ENCODE results near the gene DYNLT2. TPM values are rescaled to one million over a fixed set of nuclear protein-coding genes. Genes with fewer than 3 reads are reported as not detected.
A peak's percentile ranks its signal among the peaks of the same experiment; 100 is the strongest.

DYNLT2 gene
- total and polyA plus RNA-seq, 2 of the 13 experiments (the other 11 are each of a cell fraction or from before 2014, with no cell fraction given) = 2.1 to 4.3 TPM

GRCh38 chr6:169723200-169723909 is 28.0 kb downstream of the DYNLT2 start (continued):
- TF ChIP-seq ZBTB4 (CRISPR knock-in tag; IDR thresholded peaks at IDR 0.05; ENCODE audit: borderline replicate concordance) (0 out of 2 replicates have a peak, but pooled peaks have one; percentile 10), HMG20A (CRISPR knock-in tag; IDR thresholded peaks at IDR 0.05; ENCODE audit: borderline replicate concordance) (no peak), BCLAF1 (IDR thresholded peaks at IDR 0.05) (no peak), GLI4 (CRISPR knock-in tag; IDR thresholded peaks at IDR 0.05; ENCODE audit: borderline replicate concordance) (no peak), SRY (CRISPR knock-in tag; IDR thresholded peaks at IDR 0.05) (peak; percentile 56; the same call in 1 of the 2 replicates), KDM2A (CRISPR knock-in tag; IDR thresholded peaks at IDR 0.05; ENCODE audit: borderline replicate concordance, low read depth) (peak; percentile 55), KDM3A (CRISPR knock-in tag; IDR thresholded peaks at IDR 0.05; ENCODE audit: low read depth) (no peak), SRF (IDR thresholded peaks at IDR 0.05; ENCODE audit: low read depth, low read length) (no peak), TRAFD1 (CRISPR knock-in tag; IDR thresholded peaks at IDR 0.05; ENCODE audit: borderline replicate concordance) (no peak), ZNF784 (CRISPR knock-in tag; IDR thresholded peaks at IDR 0.05; ENCODE audit: borderline replicate concordance) (peak; percentile 85; the same call in 1 of the 2 replicates), ZNF710 (CRISPR knock-in tag; IDR thresholded peaks at IDR 0.05; ENCODE audit: borderline replicate concordance) (no peak), ZBTB42 (CRISPR knock-in tag; IDR thresholded peaks at IDR 0.05) (no peak), TEF (CRISPR knock-in tag; IDR thresholded peaks at IDR 0.05) (no peak), TOE1 (CRISPR knock-in tag; IDR thresholded peaks at IDR 0.05) (no peak), HOXA5 (CRISPR knock-in tag; IDR thresholded peaks at IDR 0.05) (0 out of 2 replicates have a peak, but pooled peaks have one; percentile 14), ZNF703 (CRISPR knock-in tag; IDR thresholded peaks at IDR 0.05; ENCODE audit: borderline replicate concordance) (no peak), MTF2 (CRISPR knock-in tag; IDR thresholded peaks at IDR 0.05; ENCODE audit: borderline replicate concordance) (no peak)

Measured in HepG2 (cell line).